GM23248 (cell line): ENCODE measurements around the gene KLF15.

ENCODE experiments used
- EZH2 ChIP-seq: fragments of 200-600 bp; sonication (generic); IDR thresholded peaks from 2 replicates; pipeline ENCODE4 v1.6.1; 2018; ENCODE audit warnings: antibody characterized with exemption, mild to moderate bottlenecking; ENCODE audit not compliant: insufficient read depth, poor library complexity, severe bottlenecking
- EZH2phosphoT487 ChIP-seq: fragments of 200-600 bp; sonication (generic); IDR thresholded peaks from 2 replicates; pipeline ENCODE4 v1.6.1; 2018; ENCODE audit warnings: antibody characterized with exemption, moderate library complexity, mild to moderate bottlenecking, low read depth; ENCODE audit not compliant: insufficient read depth

DNA sequence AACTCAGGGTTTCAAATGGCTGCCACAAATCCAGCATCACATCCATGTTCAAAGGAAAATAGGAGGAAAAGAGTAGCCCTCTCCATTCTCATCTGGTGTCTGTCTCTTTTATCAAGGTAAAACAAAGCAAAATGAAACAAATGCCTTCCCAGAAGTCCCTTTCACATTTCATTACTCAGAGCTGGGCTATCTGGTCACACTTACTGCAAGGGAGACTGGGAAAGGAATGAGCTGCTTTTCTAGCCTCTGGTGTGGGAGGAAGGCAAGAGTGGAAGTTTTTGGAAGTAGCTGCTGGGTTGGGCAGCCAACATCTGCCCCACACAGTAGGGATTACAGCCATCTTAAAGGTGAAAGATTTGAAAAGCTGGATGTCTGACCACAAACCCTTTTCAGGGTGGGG lies 51.8 kb downstream of the KLF15 start:
- no peak for TF ChIP-seq EZH2
- no peak for TF ChIP-seq EZH2phosphoT487
